HepG2 (cell line): ENCODE results near the gene FAM174C. TPM values are rescaled to one million over a fixed set of nuclear protein-coding genes. Genes with fewer than 3 reads are reported as not detected.

ENCODE experiments used
- FIP1L1 ChIP-seq: fragments of 200-400 bp; formaldehyde crosslinking; IDR thresholded peaks from 2 replicates; pipeline ENCODE4 v1.6.1; 2018; ENCODE audit warnings: low read depth, mild to moderate bottlenecking, low read length, moderate library complexity, borderline replicate concordance; ENCODE audit not compliant: insufficient read depth
- FLYWCH1 ChIP-seq: sonication (generic); formaldehyde crosslinking; IDR thresholded peaks from 2 replicates; pipeline ENCODE4 v1.8.1; 2023; ENCODE audit warnings: mild to moderate bottlenecking, missing genetic modification reagents
- FOXJ3 ChIP-seq: sonication (generic); formaldehyde crosslinking; IDR thresholded peaks from 2 replicates; pipeline ENCODE4 v1.4.0; 2020; ENCODE audit warnings: missing genetic modification reagents, mild to moderate bottlenecking, borderline replicate concordance
- KDM2A ChIP-seq: sonication (generic); formaldehyde crosslinking; IDR thresholded peaks from 2 replicates; pipeline ENCODE4 v1.4.0; 2020; ENCODE audit warnings: low read depth, missing genetic modification reagents, borderline replicate concordance
- MYNN ChIP-seq: sonication (generic); formaldehyde crosslinking; IDR thresholded peaks from 2 replicates; pipeline ENCODE4 v1.4.0; 2020; ENCODE audit warnings: mild to moderate bottlenecking, low read depth, missing genetic modification reagents
- NR2F2 ChIP-seq: IDR thresholded peaks from 2 replicates; pipeline ENCODE4 v1.6.1; 2012; ENCODE audit warnings: low read depth, inconsistent platforms, borderline replicate concordance
- PHF5A ChIP-seq: IDR thresholded peaks from one replicate; pipeline ENCODE4 v1.6.1; 2018; ENCODE audit warnings: low read depth, missing genetic modification reagents; ENCODE audit not compliant: unreplicated experiment
- SALL1 ChIP-seq: sonication (generic); formaldehyde crosslinking; IDR thresholded peaks from 2 replicates; pipeline ENCODE4 v1.8.0; 2022; ENCODE audit warnings: mild to moderate bottlenecking, missing genetic modification reagents
- SMYD3 ChIP-seq: sonication (generic); formaldehyde crosslinking; IDR thresholded peaks from 2 replicates; pipeline ENCODE4 v1.8.1; 2023; ENCODE audit warnings: mild to moderate bottlenecking, missing genetic modification reagents
- STAT6 ChIP-seq: sonication (generic); formaldehyde crosslinking; IDR thresholded peaks from 2 replicates; pipeline ENCODE4 v1.4.0; 2020; ENCODE audit warnings: missing genetic modification reagents, mild to moderate bottlenecking, borderline replicate concordance
- ZBTB25 ChIP-seq: IDR thresholded peaks from 2 replicates; pipeline ENCODE4 v1.6.1; 2018; ENCODE audit warnings: missing genetic modification reagents
- ZBTB38 ChIP-seq: sonication (generic); formaldehyde crosslinking; IDR thresholded peaks from 2 replicates; pipeline ENCODE4 v1.5.1; 2020; ENCODE audit warnings: mild to moderate bottlenecking, missing genetic modification reagents
- ZGPAT ChIP-seq: IDR thresholded peaks from 2 replicates; pipeline ENCODE4 v1.6.1; 2016; ENCODE audit warnings: mild to moderate bottlenecking
- ZNF17 ChIP-seq: sonication (generic); formaldehyde crosslinking; IDR thresholded peaks from 2 replicates; pipeline ENCODE4 v1.5.0; 2020; ENCODE audit warnings: mild to moderate bottlenecking, missing genetic modification reagents
- ZNF18 ChIP-seq: sonication (generic); formaldehyde crosslinking; IDR thresholded peaks from 2 replicates; pipeline ENCODE4 v1.8.0; 2022; ENCODE audit warnings: mild to moderate bottlenecking, missing genetic modification reagents; ENCODE audit not compliant: insufficient replicate concordance
- ZNF180 ChIP-seq: sonication (generic); formaldehyde crosslinking; IDR thresholded peaks from 2 replicates; pipeline ENCODE4 v1.4.0; 2020; ENCODE audit warnings: low read depth, missing genetic modification reagents, borderline replicate concordance
- ZNF256 ChIP-seq: sonication (generic); formaldehyde crosslinking; conservative IDR thresholded peaks from 2 replicates; pipeline ENCODE4 v1.4.0; 2020; ENCODE audit warnings: missing genetic modification reagents
- ZNF558 ChIP-seq: sonication (generic); formaldehyde crosslinking; IDR thresholded peaks from 2 replicates; pipeline ENCODE4 v1.9.0; 2022; ENCODE audit warnings: mild to moderate bottlenecking, missing genetic modification reagents, borderline replicate concordance
- ZNF597 ChIP-seq: sonication (generic); formaldehyde crosslinking; IDR thresholded peaks from 2 replicates; pipeline ENCODE4 v1.5.0; 2020; ENCODE audit warnings: missing genetic modification reagents
- ZNF766 ChIP-seq: sonication (generic); formaldehyde crosslinking; IDR thresholded peaks from 2 replicates; pipeline ENCODE4 v1.5.0; 2020; ENCODE audit warnings: missing genetic modification reagents, borderline replicate concordance
- ZSCAN22 ChIP-seq: sonication (generic); formaldehyde crosslinking; IDR thresholded peaks from 2 replicates; pipeline ENCODE4 v1.4.0; 2020; ENCODE audit warnings: mild to moderate bottlenecking, missing genetic modification reagents
- polyA plus RNA-seq, 8 experiments: library from polyadenylated mRNA; depleted of rRNA in 3 of 8; stranded (reverse) in 7 of 8; unstranded in 1 of 8; fragments of >200 nt; fragmentation: Illumina TruSeq in 4 of 8; extraction: Trizol in 4 of 8; gene quantifications; 2 replicates each; pipeline versions ENCODE4 v1.2.1 to v1.2.3, GENCODE V29; 2011 to 2016; ENCODE audit warnings: low read depth in 4 of 8, missing spikeins in 1 of 8, mixed read lengths in 1 of 8; ENCODE audit not compliant: insufficient read depth in 1 of 8
- total RNA-seq, 5 experiments: library from RNA; depleted of rRNA; stranded (reverse); fragments of >200 nt; fragmentation: Illumina TruSeq; extraction: Trizol; gene quantifications; 2 replicates each; pipeline ENCODE4 v1.2.3, GENCODE V29; 2016; ENCODE audit warnings: low read depth in 1 of 5

Gene FAM174C
- total and polyA plus RNA-seq, 2 of the 13 experiments (the other 11 are each of a cell fraction or from before 2014, with no cell fraction given), result 19.5 to 31.3 TPM

GRCh38 chr19:1249298-1249989, 25.9 kb upstream of the FAM174C start (continued):
- no peak for TF ChIP-seq ZNF18 (CRISPR knock-in tag)
- no peak for TF ChIP-seq PHF5A (CRISPR knock-in tag)
- TF ChIP-seq ZNF180 (CRISPR knock-in tag), result no peak
- no peak for TF ChIP-seq ZNF256 (CRISPR knock-in tag)
- TF ChIP-seq FOXJ3 (CRISPR knock-in tag), result no peak
- TF ChIP-seq ZGPAT (CRISPR knock-in tag), result peak; percentile 50; the same call in 1 of the 2 replicates
- no peak for TF ChIP-seq ZNF597 (CRISPR knock-in tag)
- no peak for TF ChIP-seq ZSCAN22
- peak; percentile 24; the same call in 1 of the 2 replicates for TF ChIP-seq ZBTB25
- 0 out of 2 replicates have a peak, but pooled peaks have one; percentile 10 for TF ChIP-seq KDM2A
- TF ChIP-seq ZBTB38 (CRISPR knock-in tag), result 0 out of 2 replicates have a peak, but pooled peaks have one; percentile 4
- peak; percentile 89; the same call in 1 of the 2 replicates for TF ChIP-seq ZNF558 (CRISPR knock-in tag)
- 0 out of 2 replicates have a peak, but pooled peaks have one; percentile 12 for TF ChIP-seq FLYWCH1 (CRISPR knock-in tag)
- TF ChIP-seq FIP1L1, result no peak; the same call in 1 of the 2 replicates
- TF ChIP-seq NR2F2, result no peak
- no peak for TF ChIP-seq STAT6
- no peak for TF ChIP-seq SMYD3
- TF ChIP-seq SALL1 (CRISPR knock-in tag), result 0 out of 2 replicates have a peak, but pooled peaks have one; percentile 35
- 0 out of 2 replicates have a peak, but pooled peaks have one; percentile 26 for TF ChIP-seq ZNF766 (CRISPR knock-in tag)
- no peak for TF ChIP-seq ZNF17 (CRISPR knock-in tag)
- no peak for TF ChIP-seq MYNN (CRISPR knock-in tag)
